K562 (cell line): ENCODE measurements around the gene ANKRD45. TPM values are rescaled to one million over a fixed set of nuclear protein-coding genes. Genes with fewer than 3 reads are reported as not detected.

Experiments used
- CREM ChIP-seq: IDR thresholded peaks from 2 replicates; pipeline ENCODE4 v1.6.1; 2014; ENCODE audit warnings: antibody characterized with exemption, low read depth
- MAX ChIP-seq: sonication (generic); formaldehyde crosslinking; IDR thresholded peaks from 2 replicates; pipeline ENCODE4 v1.9.0; 2022; ENCODE audit warnings: mild to moderate bottlenecking, missing genetic modification reagents
- PREB ChIP-seq: sonication (generic); formaldehyde crosslinking; IDR thresholded peaks from 2 replicates; pipeline ENCODE4 v1.8.1; 2023; ENCODE audit warnings: mild to moderate bottlenecking, missing genetic modification reagents
- RBM14 ChIP-seq: fragments of 200-400 bp; formaldehyde crosslinking; IDR thresholded peaks from 2 replicates; pipeline ENCODE4 v1.6.1; 2018; ENCODE audit warnings: low read depth, mild to moderate bottlenecking, low read length, moderate library complexity, borderline replicate concordance; ENCODE audit not compliant: insufficient read depth
- RCOR1 ChIP-seq, 2 experiments: IDR thresholded peaks; 2 replicates each; pipeline ENCODE4 v1.6.1; 2012; ENCODE audit warnings: low read depth in 2 of 2, low read length in 2 of 2, borderline replicate concordance in 1 of 2, improper control_type of control experiment in 1 of 2
- TFE3 ChIP-seq: fragments of 450-650 bp; formaldehyde crosslinking; IDR thresholded peaks from 2 replicates; pipeline ENCODE4 v1.4.0; 2020; ENCODE audit warnings: mild to moderate bottlenecking, mixed read lengths
- THRAP3 ChIP-seq: fragments of 450-650 bp; IDR thresholded peaks from 2 replicates; pipeline ENCODE4 v1.6.1; 2016; ENCODE audit warnings: mild to moderate bottlenecking, inconsistent platforms, borderline replicate concordance
- ZC3H11A ChIP-seq: IDR thresholded peaks from 2 replicates; pipeline ENCODE4 v1.6.1; 2012; ENCODE audit warnings: low read depth, low read length, improper control_type of control experiment
- ZNF12 ChIP-seq: sonication (generic); formaldehyde crosslinking; IDR thresholded peaks from 2 replicates; pipeline ENCODE4 v1.4.0; 2020; ENCODE audit warnings: mild to moderate bottlenecking, missing genetic modification reagents
- ZNF232 ChIP-seq: sonication (generic); formaldehyde crosslinking; IDR thresholded peaks from 2 replicates; pipeline ENCODE4 v1.8.0; 2022; ENCODE audit warnings: mild to moderate bottlenecking, missing genetic modification reagents
- ZNF561 ChIP-seq: fragments of 450-650 bp; formaldehyde crosslinking; conservative IDR thresholded peaks from 2 replicates; pipeline ENCODE4 v1.4.0; 2020; ENCODE audit warnings: mild to moderate bottlenecking, moderate library complexity
- ZNF639 ChIP-seq, 2 experiments: fragments of 200-800 bp in 1 of 2; sonication (Bioruptor generic) in 1 of 2; sonication (generic) in 1 of 2; formaldehyde crosslinking in 1 of 2; IDR thresholded peaks in 1 of 2; conservative IDR thresholded peaks in 1 of 2; 2 replicates each; pipeline versions ENCODE4 v1.5.0 to v1.6.1; 2016 to 2020; ENCODE audit warnings: missing compliant biosample characterization in 1 of 2, missing genetic modification characterization in 1 of 2, missing genetic modification reagents in 1 of 2
- polyA plus RNA-seq, 8 experiments: library from polyadenylated mRNA; depleted of rRNA in 4 of 8; stranded (reverse) in 5 of 8; unstranded in 3 of 8; fragments of >200 nt; fragmentation: Nextera tagmentation in 2 of 8; fragmentation: Illumina TruSeq in 1 of 8; extraction: Ambion mirVana in 2 of 8; extraction: Trizol in 1 of 8; gene quantifications; 2 replicates each; pipeline versions ENCODE4 v1.2.1 to v1.2.3, GENCODE V29; 2011 to 2014; ENCODE audit warnings: inconsistent platforms in 1 of 8, missing spikeins in 1 of 8
- total RNA-seq, 7 experiments: library from RNA; depleted of rRNA in 6 of 7; stranded (reverse); fragments of >200 nt in 6 of 7; fragmentation: Illumina TruSeq in 2 of 7; extraction: Trizol in 2 of 7; gene quantifications; 2 replicates each; pipeline versions ENCODE4 v1.2.1 to v1.2.3, GENCODE V29; 2011 to 2021; ENCODE audit warnings: low replicate concordance in 1 of 7
- TF ChIP-seq, protein P1 (sequence below): sonication (generic); formaldehyde crosslinking; IDR thresholded peaks from 2 replicates; pipeline ENCODE4 v1.8.0; 2022; ENCODE audit warnings: missing genetic modification reagents, mild to moderate bottlenecking, borderline replicate concordance
- TF ChIP-seq, protein P2 (sequence below): fragments of 450-650 bp; conservative IDR thresholded peaks from 2 replicates; pipeline ENCODE4 v1.6.1; 2016; ENCODE audit warnings: missing genetic modification characterization, low read depth, mild to moderate bottlenecking, missing compliant biosample characterization, moderate library complexity
- TF ChIP-seq, protein P3 (sequence below): fragments of 250-450 bp; sonication (Bioruptor Pico); IDR thresholded peaks from 2 replicates; pipeline ENCODE4 v1.8.0; 2021; ENCODE audit warnings: mild to moderate bottlenecking, moderate library complexity

Gene ANKRD45
- total and polyA plus RNA-seq, 9 of the 15 experiments (the other 6 are each of a cell fraction or from before 2014, with no cell fraction given), result 0.10 to 0.30 (median 0.11) TPM; not detected in 2

GRCh38 chr1:173714759-173715537, 45.3 kb upstream of the ANKRD45 start, which contains the start of gene KLHL20 (continued):
- TF ChIP-seq THRAP3 (peak; percentile 95; the same call in 1 of the 2 replicates), TFE3 (CRISPR knock-in tag) (no peak; the same call in 1 of the 2 replicates), CREM (peak; percentile 53; the same call in 1 of the 2 replicates), PREB (CRISPR knock-in tag) (no peak), RBM14 (no peak), ZC3H11A (peak; percentile 97), ZNF232 (CRISPR knock-in tag) (peak; percentile 84; the same call in 1 of the 2 replicates), ZNF12 (no peak; the same call in 1 of the 2 replicates), MAX (CRISPR knock-in tag) (peak; percentile 52; the same call in 1 of the 2 replicates), ZNF561 (CRISPR knock-in tag) (no peak), ZNF639 (CRISPR knock-in tag; conservative IDR thresholded peaks at IDR 0.05 in 1 of 2, IDR thresholded peaks at IDR 0.05 in 1 of 2) (peak in 1 of 2 experiments; percentile 58; a peak in 1 of 4 replicates), RCOR1 (IDR thresholded peaks at IDR 0.05; ENCODE audit: borderline replicate concordance in 1 of 2, low read depth in 2 of 2, low read length in 2 of 2) (peak in 1 of 2 experiments; percentile 90; a peak in 2 of 4 replicates)
- TF ChIP-seq, protein P1, sequence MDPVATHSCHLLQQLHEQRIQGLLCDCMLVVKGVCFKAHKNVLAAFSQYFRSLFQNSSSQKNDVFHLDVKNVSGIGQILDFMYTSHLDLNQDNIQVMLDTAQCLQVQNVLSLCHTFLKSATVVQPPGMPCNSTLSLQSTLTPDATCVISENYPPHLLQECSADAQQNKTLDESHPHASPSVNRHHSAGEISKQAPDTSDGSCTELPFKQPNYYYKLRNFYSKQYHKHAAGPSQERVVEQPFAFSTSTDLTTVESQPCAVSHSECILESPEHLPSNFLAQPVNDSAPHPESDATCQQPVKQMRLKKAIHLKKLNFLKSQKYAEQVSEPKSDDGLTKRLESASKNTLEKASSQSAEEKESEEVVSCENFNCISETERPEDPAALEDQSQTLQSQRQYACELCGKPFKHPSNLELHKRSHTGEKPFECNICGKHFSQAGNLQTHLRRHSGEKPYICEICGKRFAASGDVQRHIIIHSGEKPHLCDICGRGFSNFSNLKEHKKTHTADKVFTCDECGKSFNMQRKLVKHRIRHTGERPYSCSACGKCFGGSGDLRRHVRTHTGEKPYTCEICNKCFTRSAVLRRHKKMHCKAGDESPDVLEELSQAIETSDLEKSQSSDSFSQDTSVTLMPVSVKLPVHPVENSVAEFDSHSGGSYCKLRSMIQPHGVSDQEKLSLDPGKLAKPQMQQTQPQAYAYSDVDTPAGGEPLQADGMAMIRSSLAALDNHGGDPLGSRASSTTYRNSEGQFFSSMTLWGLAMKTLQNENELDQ (CRISPR knock-in tag), result no peak; the same call in 1 of the 2 replicates
- TF ChIP-seq, protein P2, sequence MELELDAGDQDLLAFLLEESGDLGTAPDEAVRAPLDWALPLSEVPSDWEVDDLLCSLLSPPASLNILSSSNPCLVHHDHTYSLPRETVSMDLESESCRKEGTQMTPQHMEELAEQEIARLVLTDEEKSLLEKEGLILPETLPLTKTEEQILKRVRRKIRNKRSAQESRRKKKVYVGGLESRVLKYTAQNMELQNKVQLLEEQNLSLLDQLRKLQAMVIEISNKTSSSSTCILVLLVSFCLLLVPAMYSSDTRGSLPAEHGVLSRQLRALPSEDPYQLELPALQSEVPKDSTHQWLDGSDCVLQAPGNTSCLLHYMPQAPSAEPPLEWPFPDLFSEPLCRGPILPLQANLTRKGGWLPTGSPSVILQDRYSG (tag), result no peak; the same call in none of the 2 replicates
- TF ChIP-seq, protein P3, sequence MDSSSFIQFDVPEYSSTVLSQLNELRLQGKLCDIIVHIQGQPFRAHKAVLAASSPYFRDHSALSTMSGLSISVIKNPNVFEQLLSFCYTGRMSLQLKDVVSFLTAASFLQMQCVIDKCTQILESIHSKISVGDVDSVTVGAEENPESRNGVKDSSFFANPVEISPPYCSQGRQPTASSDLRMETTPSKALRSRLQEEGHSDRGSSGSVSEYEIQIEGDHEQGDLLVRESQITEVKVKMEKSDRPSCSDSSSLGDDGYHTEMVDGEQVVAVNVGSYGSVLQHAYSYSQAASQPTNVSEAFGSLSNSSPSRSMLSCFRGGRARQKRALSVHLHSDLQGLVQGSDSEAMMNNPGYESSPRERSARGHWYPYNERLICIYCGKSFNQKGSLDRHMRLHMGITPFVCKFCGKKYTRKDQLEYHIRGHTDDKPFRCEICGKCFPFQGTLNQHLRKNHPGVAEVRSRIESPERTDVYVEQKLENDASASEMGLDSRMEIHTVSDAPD (CRISPR knock-in tag), result no peak
